GM12864 (cell line): ENCODE results near the gene PON1.

Experiments used
- DNase-seq: peaks from one replicate; pipeline ENCODE4 v3.0.0-alpha.2; 2011; ENCODE audit warnings: low read depth
- H3K4me3 ChIP-seq: 2 replicates; pipeline ENCODE4 v1.5.1; 2011; ENCODE audit warnings: mild to moderate bottlenecking, low read depth, low read length, control low read depth
- TF ChIP-seq, protein P1 (sequence below): IDR thresholded peaks from 2 replicates; pipeline ENCODE4 v1.5.1; 2011; ENCODE audit warnings: low read depth, mild to moderate bottlenecking, moderate library complexity, low read length, control low read depth, inconsistent platforms; ENCODE audit errors: missing control alignments

The PON1 gene

DNA sequence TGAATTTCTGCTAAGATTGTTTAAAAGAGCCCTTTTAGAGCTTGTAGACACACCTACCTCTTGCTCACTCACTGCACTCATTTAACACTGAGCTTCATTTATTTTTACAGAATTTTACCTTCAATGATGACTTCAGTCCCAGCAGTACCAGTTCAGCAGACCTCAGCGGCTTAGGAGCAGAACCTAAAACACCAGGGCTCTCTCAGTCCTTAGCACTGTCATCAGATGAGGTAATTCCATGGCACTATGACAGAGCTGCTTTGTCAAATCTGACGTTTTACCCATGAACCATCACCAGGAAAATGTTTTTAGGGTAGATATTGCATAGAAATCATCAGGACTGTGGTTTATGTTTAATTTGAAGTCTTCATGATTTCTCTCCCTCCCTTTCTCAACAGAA lies 38.2 kb downstream of the PON1 start:
- no peak for DNase-seq
- TF ChIP-seq, protein P1, sequence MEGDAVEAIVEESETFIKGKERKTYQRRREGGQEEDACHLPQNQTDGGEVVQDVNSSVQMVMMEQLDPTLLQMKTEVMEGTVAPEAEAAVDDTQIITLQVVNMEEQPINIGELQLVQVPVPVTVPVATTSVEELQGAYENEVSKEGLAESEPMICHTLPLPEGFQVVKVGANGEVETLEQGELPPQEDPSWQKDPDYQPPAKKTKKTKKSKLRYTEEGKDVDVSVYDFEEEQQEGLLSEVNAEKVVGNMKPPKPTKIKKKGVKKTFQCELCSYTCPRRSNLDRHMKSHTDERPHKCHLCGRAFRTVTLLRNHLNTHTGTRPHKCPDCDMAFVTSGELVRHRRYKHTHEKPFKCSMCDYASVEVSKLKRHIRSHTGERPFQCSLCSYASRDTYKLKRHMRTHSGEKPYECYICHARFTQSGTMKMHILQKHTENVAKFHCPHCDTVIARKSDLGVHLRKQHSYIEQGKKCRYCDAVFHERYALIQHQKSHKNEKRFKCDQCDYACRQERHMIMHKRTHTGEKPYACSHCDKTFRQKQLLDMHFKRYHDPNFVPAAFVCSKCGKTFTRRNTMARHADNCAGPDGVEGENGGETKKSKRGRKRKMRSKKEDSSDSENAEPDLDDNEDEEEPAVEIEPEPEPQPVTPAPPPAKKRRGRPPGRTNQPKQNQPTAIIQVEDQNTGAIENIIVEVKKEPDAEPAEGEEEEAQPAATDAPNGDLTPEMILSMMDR: no peak

GRCh38 chr7:95279417-95279816 lies 44.9 kb downstream of the PON1 start:
- no peak overlapping the region for H3K4me3 ChIP-seq
- TF ChIP-seq, protein P1: no peak
- no peak for DNase-seq

More for the DNA sequence above, 38.2 kb downstream of the PON1 start:
- H3K4me3 ChIP-seq: no peak overlapping the region

- H3K4me3 ChIP-seq: no peak overlapping the region
- DNase-seq: no peak
- TF ChIP-seq, protein P1: no peak
These were observed 48.2 kb downstream of the PON1 start for GRCh38 chr7:95276114-95276513.

DNA sequence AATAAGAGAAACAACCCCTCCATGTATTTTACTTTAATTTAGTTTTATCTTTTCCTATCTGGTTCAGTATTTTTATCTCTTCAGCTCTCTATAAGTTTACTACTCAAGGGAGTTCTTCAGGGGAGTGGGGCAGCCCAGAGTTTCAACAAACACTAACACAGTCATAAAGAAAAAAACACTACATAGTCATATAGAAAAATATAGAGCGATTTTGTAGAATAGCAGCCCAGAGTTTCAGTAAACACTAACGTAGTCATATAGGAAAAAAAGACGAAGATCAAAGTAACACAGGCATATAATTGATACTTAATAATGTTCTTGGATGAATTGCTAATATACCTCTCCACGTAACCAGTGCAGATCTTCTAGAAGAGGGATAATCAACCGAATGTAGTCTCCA lies 54.7 kb downstream of the PON1 start:
- TF ChIP-seq, protein P1: no peak
- H3K4me3 ChIP-seq: no peak overlapping the region
- DNase-seq: no peak

GRCh38 chr7:95267754-95268153 lies 56.6 kb downstream of the PON1 start:
- H3K4me3 ChIP-seq: no peak overlapping the region
- DNase-seq: no peak
- TF ChIP-seq, protein P1: no peak

GRCh38 chr7:95265634-95266033 lies 58.7 kb downstream of the PON1 start:
- TF ChIP-seq, protein P1: no peak
- DNase-seq: no peak
- H3K4me3 ChIP-seq: no peak overlapping the region

GRCh38 chr7:95264363-95264891 lies 59.9 kb downstream of the PON1 start:
- DNase-seq: no peak
- TF ChIP-seq, protein P1: no peak
- no peak overlapping the region for H3K4me3 ChIP-seq
